ENCODE data around the gene IL17RC.
A peak's percentile ranks its signal among the peaks of the same experiment; 100 is the strongest.
"Not testable (repeated sequence)": the region's sequence is repeated elsewhere in the genome, so short reads cannot be mapped to it uniquely, and the experiment has no call there.

The IL17RC gene

GRCh38 chr3:9917820-9918219, 922 bp downstream of the IL17RC start:
- peaks cover 6% of the 10 kb centered on the region for H3K4me1 Mint-ChIP-seq (ENCODE audit: low read depth)
- no peak overlapping the region for H3K4me3 Mint-ChIP-seq
- peaks cover 5% of the 10 kb centered on the region for H3K27me3 Mint-ChIP-seq (ENCODE audit: low read depth)
- H3K27ac Mint-ChIP-seq, result no peak overlapping the region
- H3K36me3 Mint-ChIP-seq (ENCODE audit: low read depth), result no peaks in the 10 kb centered on the region
- no peaks in the 10 kb centered on the region for H3K9me3 Mint-ChIP-seq

- no peak overlapping the region for H3K4me3 Mint-ChIP-seq
- peaks cover 6% of the 10 kb centered on the region for H3K4me1 Mint-ChIP-seq (ENCODE audit: low read depth)
- H3K27me3 Mint-ChIP-seq (ENCODE audit: low read depth), result peaks cover 5% of the 10 kb centered on the region
- H3K27ac Mint-ChIP-seq, result no peak overlapping the region
- H3K36me3 Mint-ChIP-seq (ENCODE audit: low read depth), result no peaks in the 10 kb centered on the region
- H3K9me3 Mint-ChIP-seq, result no peaks in the 10 kb centered on the region
Measured at GRCh38 chr3:9918261-9919038, 1.6 kb downstream of the IL17RC start.

- Mint-ChIP-seq H3K36me3 (ENCODE audit: low read depth) (no peaks in the 10 kb centered on the region), H3K4me3 (no peak overlapping the region), H3K27ac (no peak overlapping the region), H3K4me1 (ENCODE audit: low read depth) (peaks cover 5% of the 10 kb centered on the region), H3K27me3 (ENCODE audit: low read depth) (peaks cover 12% of the 10 kb centered on the region), H3K9me3 (no peaks in the 10 kb centered on the region)
Measured at GRCh38 chr3:9928158-9928557, 11.3 kb downstream of the IL17RC start.

- Mint-ChIP-seq H3K4me3 (peak overlapping the region; percentile 51), H3K27ac (no peak overlapping the region), H3K36me3 (ENCODE audit: low read depth) (peaks cover 9% of the 10 kb centered on the region), H3K4me1 (ENCODE audit: low read depth) (peaks cover 23% of the 10 kb centered on the region), H3K27me3 (ENCODE audit: low read depth) (no peaks in the 10 kb centered on the region), H3K9me3 (no peaks in the 10 kb centered on the region)
Measured at GRCh38 chr3:9930804-9931418, 14.0 kb downstream of the IL17RC start.

- H3K36me3 Mint-ChIP-seq (ENCODE audit: low read depth), result peaks cover 10% of the 10 kb centered on the region
- H3K9me3 Mint-ChIP-seq, result no peaks in the 10 kb centered on the region
- H3K4me3 Mint-ChIP-seq, result peak overlapping the region; percentile 99
- peak overlapping the region; percentile 97 for H3K27ac Mint-ChIP-seq
- peaks cover 28% of the 10 kb centered on the region for H3K4me1 Mint-ChIP-seq (ENCODE audit: low read depth)
- no peaks in the 10 kb centered on the region for H3K27me3 Mint-ChIP-seq (ENCODE audit: low read depth)
Measured at GRCh38 chr3:9932535-9932842, 15.6 kb downstream of the IL17RC start.

GRCh38 chr3:9932843-9933560, 16.1 kb downstream of the IL17RC start:
- peak overlapping the region; percentile 97 for H3K27ac Mint-ChIP-seq
- H3K9me3 Mint-ChIP-seq, result no peaks in the 10 kb centered on the region
- H3K27me3 Mint-ChIP-seq (ENCODE audit: low read depth), result no peaks in the 10 kb centered on the region
- peaks cover 10% of the 10 kb centered on the region for H3K36me3 Mint-ChIP-seq (ENCODE audit: low read depth)
- peaks cover 28% of the 10 kb centered on the region for H3K4me1 Mint-ChIP-seq (ENCODE audit: low read depth)
- peak overlapping the region; percentile 99 for H3K4me3 Mint-ChIP-seq

GRCh38 chr3:9933561-9934234, 16.8 kb downstream of the IL17RC start, which contains the start of gene CRELD1:
TSS of gene CRELD1 (plus strand) at chr3:9933834. CDS start at chr3:9934439, 605 bp downstream.
- Mint-ChIP-seq H3K4me1 (ENCODE audit: low read depth) (peaks cover 28% of the 10 kb centered on the region), H3K27me3 (ENCODE audit: low read depth) (no peaks in the 10 kb centered on the region), H3K4me3 (peak within 1 kb of the TSS; percentile 99), H3K36me3 (ENCODE audit: low read depth) (peaks cover 10% of the 10 kb centered on the region), H3K27ac (peak within 1 kb of the TSS; percentile 97), H3K9me3 (no peaks in the 10 kb centered on the region)

- no peaks in the 10 kb centered on the region for H3K9me3 Mint-ChIP-seq
- no peaks in the 10 kb centered on the region for H3K27me3 Mint-ChIP-seq (ENCODE audit: low read depth)
- H3K36me3 Mint-ChIP-seq (ENCODE audit: low read depth), result peaks cover 10% of the 10 kb centered on the region
- H3K27ac Mint-ChIP-seq, result peak overlapping the region; percentile 97
- H3K4me1 Mint-ChIP-seq (ENCODE audit: low read depth), result peaks cover 28% of the 10 kb centered on the region
- peak overlapping the region; percentile 99 for H3K4me3 Mint-ChIP-seq
Measured at GRCh38 chr3:9934235-9934621, 17.3 kb downstream of the IL17RC start.

- Mint-ChIP-seq H3K27me3 (ENCODE audit: low read depth) (no peaks in the 10 kb centered on the region), H3K27ac (peak overlapping the region; percentile 97), H3K9me3 (no peaks in the 10 kb centered on the region), H3K4me3 (peak overlapping the region; percentile 99), H3K36me3 (ENCODE audit: low read depth) (peaks cover 10% of the 10 kb centered on the region), H3K4me1 (ENCODE audit: low read depth) (peaks cover 28% of the 10 kb centered on the region)
Measured at GRCh38 chr3:9934993-9935392, 18.1 kb downstream of the IL17RC start.

- Mint-ChIP-seq H3K27ac (no peak overlapping the region), H3K9me3 (no peaks in the 10 kb centered on the region), H3K4me3 (no peak overlapping the region), H3K36me3 (ENCODE audit: low read depth) (peaks cover 10% of the 10 kb centered on the region), H3K27me3 (ENCODE audit: low read depth) (no peaks in the 10 kb centered on the region), H3K4me1 (ENCODE audit: low read depth) (peaks cover 28% of the 10 kb centered on the region)
Measured at GRCh38 chr3:9935966-9936510, 19.1 kb downstream of the IL17RC start.

GRCh38 chr3:9937486-9938238, 20.8 kb downstream of the IL17RC start:
- Mint-ChIP-seq H3K27ac (no peak overlapping the region), H3K27me3 (ENCODE audit: low read depth) (no peaks in the 10 kb centered on the region), H3K4me3 (no peak overlapping the region), H3K36me3 (ENCODE audit: low read depth) (peaks cover 15% of the 10 kb centered on the region), H3K4me1 (ENCODE audit: low read depth) (peaks cover 23% of the 10 kb centered on the region), H3K9me3 (no peaks in the 10 kb centered on the region)

- Mint-ChIP-seq H3K27ac (no peak overlapping the region), H3K27me3 (ENCODE audit: low read depth) (no peaks in the 10 kb centered on the region), H3K4me1 (ENCODE audit: low read depth) (peaks cover 22% of the 10 kb centered on the region), H3K36me3 (ENCODE audit: low read depth) (peaks cover 15% of the 10 kb centered on the region), H3K9me3 (no peaks in the 10 kb centered on the region), H3K4me3 (no peak overlapping the region)
Measured at GRCh38 chr3:9938966-9939365, 22.1 kb downstream of the IL17RC start.

- not testable (repeated sequence) for H3K9me3 Mint-ChIP-seq; H3K27me3 Mint-ChIP-seq (ENCODE audit: low read depth); H3K27ac Mint-ChIP-seq; H3K4me3 Mint-ChIP-seq
- peaks cover 16% of the 10 kb centered on the region for H3K36me3 Mint-ChIP-seq (ENCODE audit: low read depth)
- H3K4me1 Mint-ChIP-seq (ENCODE audit: low read depth), result peaks cover 16% of the 10 kb centered on the region
Measured at GRCh38 chr3:9939906-9940305, 23.0 kb downstream of the IL17RC start.

GRCh38 chr3:9940746-9941145, 23.8 kb downstream of the IL17RC start:
- H3K4me3 Mint-ChIP-seq, result no peak overlapping the region
- peaks cover 13% of the 10 kb centered on the region for H3K36me3 Mint-ChIP-seq (ENCODE audit: low read depth)
- no peaks in the 10 kb centered on the region for H3K9me3 Mint-ChIP-seq
- H3K27me3 Mint-ChIP-seq (ENCODE audit: low read depth), result no peaks in the 10 kb centered on the region
- no peak overlapping the region for H3K27ac Mint-ChIP-seq
- peaks cover 13% of the 10 kb centered on the region for H3K4me1 Mint-ChIP-seq (ENCODE audit: low read depth)
